T-helper 22 cell (primary cell): Measurements from ENCODE around the gene NDUFA13.
"Not testable (repeated sequence)": the region's sequence is repeated elsewhere in the genome, so short reads cannot be mapped to it uniquely, and the experiment has no call there.

ENCODE experiments used
- DNase-seq: peaks from one replicate; pipeline ENCODE4 v3.0.0-alpha.2; 2020; ENCODE audit warnings: low read depth

The NDUFA13 gene

GRCh38 chr19:19515642-19516519 lies at the start of gene NDUFA13:
NDUFA13 (plus strand) TSS chr19:19516225; CDS start chr19:19516239, 14 bp downstream.
- DNase-seq = peak; percentile 81

GRCh38 chr19:19468424-19469050 lies 47.5 kb upstream of the NDUFA13 start:
- DNase-seq = no peak

GRCh38 chr19:19470579-19470978 lies 45.4 kb upstream of the NDUFA13 start:
- no peak for DNase-seq

- no peak for DNase-seq
Observed at GRCh38 chr19:19471682-19472081, 44.3 kb upstream of the NDUFA13 start.

GRCh38 chr19:19472106-19472505 lies 43.9 kb upstream of the NDUFA13 start:
- DNase-seq = not testable (repeated sequence)

GRCh38 chr19:19475015-19475765 lies 40.8 kb upstream of the NDUFA13 start:
- no peak for DNase-seq

- no peak for DNase-seq
Observed at GRCh38 chr19:19475849-19476828, 39.9 kb upstream of the NDUFA13 start.

GRCh38 chr19:19477705-19478383 lies 38.2 kb upstream of the NDUFA13 start:
- DNase-seq = no peak

GRCh38 chr19:19480688-19481087 lies 35.3 kb upstream of the NDUFA13 start:
- no peak for DNase-seq

- DNase-seq = no peak
Observed at GRCh38 chr19:19482809-19483596, 33.0 kb upstream of the NDUFA13 start.

GRCh38 chr19:19485161-19485997 lies 30.6 kb upstream of the NDUFA13 start:
- DNase-seq = no peak

- DNase-seq = no peak
Observed at GRCh38 chr19:19485998-19486290, 30.1 kb upstream of the NDUFA13 start.

- DNase-seq = no peak
Observed at GRCh38 chr19:19486343-19487076, 29.5 kb upstream of the NDUFA13 start.

GRCh38 chr19:19487077-19487949 lies 28.7 kb upstream of the NDUFA13 start:
- no peak for DNase-seq

- no peak for DNase-seq
Observed at GRCh38 chr19:19487950-19488874, 27.8 kb upstream of the NDUFA13 start.

GRCh38 chr19:19488875-19489690 lies 26.9 kb upstream of the NDUFA13 start:
- peak; percentile 94 for DNase-seq
